CD4-positive, alpha-beta T cell treated with Interleukin-2 at 100 ng/mL for 4 hours (primary cell): Measurements from ENCODE around the gene TUBG2.

Experiments
- DNase-seq: peaks from one replicate; pipeline ENCODE4 v3.0.0-alpha.2; 2020; ENCODE audit warnings: low spot score

The TUBG2 gene

DNA sequence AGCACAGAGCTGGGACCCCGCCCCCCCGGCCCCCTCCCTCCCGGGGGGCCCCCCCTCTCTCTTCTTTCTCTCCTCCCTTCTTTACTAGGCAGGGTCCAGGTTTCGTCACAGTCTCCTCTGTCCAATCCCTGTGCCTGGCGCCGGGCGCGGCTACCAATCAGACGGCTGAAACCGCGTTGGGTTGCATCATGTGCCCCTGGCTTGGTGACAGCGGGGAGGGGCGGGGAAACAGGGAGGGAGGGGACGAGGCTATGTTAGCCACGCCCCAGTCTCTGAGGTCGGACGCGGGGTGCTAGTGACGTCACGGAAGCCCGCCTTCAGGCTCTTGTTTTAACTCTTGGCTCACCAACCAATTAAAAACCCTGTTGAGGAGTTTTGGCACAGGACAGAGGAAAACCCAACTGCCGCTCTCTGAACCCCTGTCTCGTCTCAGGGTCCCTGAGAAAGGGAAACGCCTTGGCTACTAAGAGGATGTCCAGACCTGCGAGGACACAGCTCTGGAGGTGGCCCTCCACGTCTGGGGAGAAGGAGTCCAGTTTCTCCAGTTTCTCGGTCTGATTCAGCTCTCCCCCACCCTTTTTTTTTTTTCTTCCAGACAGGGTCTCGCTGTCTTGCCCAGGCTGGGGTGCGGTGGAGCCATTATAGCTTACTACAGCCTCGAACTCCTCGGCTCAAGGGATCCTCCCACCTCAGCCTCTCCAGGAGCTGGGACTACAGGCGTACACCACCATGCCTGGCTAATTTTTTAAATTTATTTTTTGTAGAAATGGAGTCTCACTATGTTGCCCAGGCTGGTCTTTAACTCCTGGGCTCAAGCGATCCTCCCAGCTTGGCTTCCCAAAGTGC is 18.2 kb downstream of the TUBG2 start:
- peak; percentile 98 for DNase-seq

DNA sequence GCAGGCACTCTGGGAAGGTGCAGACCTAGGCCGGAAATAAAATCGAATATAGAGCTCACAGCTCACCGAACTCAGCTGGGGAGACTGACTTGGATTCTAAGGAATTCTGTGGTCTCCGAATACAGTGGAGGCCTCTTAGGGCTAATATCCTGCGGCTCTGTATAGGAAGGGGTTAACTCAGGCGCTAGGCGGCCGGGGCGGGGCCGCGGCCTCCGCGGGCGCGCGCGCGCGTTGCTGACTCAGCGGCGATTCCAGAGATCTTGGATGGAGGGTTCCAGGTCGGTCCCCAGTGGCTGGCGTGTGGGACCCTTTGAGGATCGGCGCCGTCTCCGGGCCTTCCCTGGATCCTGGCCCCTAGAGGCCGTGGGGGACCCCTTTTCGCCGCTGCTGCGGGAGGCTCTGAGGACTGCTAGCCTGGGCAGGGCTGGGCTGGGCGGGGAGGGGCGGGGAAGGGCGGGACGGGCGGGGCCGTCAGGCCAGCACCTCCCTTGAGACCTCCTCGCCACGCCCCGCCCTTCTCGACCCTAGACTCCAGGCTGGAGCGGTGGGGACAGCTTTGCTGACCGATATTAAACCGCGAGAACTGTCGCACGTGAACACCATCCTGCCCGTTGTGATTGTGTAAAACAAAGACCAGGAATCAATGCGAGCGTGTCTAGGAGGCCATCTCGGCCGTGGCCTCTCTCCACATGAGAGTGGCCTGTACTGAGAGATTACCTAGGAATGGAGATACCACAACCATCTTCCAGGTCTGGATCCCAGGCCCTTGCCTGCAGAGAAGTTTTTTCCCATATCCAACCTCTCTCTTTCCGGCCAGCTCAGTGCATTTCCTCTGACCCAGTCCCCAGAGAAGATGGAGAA is 19.1 kb downstream of the TUBG2 start:
- DNase-seq = peak; percentile 78

DNA sequence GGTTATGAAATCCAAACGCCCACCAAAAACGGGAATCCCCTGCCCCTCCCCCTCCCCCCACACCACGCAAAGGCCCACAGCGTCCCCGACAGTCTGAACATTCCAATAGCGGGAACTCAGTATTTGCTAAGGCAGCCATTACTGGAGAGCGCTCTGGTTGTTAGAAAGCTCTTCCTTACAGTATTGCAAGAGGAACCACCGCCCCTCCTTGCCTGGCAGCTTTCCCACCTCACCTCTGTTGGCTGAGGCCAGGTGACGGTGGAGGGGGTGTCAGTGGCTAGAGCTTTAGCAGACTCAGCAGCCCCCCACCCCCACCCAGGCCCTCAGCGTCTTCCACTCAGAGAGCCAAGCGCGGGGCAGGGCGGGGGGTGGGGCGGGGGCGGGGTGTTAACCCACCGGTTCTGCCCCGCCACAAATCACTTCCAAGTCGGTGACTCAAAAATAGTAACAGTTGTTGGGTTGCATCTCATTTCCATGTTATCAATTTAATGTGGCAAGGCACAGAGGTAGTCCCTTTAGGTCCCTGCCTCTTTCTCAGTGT is 19.9 kb downstream of the TUBG2 start:
- DNase-seq = peak; percentile 43

DNA sequence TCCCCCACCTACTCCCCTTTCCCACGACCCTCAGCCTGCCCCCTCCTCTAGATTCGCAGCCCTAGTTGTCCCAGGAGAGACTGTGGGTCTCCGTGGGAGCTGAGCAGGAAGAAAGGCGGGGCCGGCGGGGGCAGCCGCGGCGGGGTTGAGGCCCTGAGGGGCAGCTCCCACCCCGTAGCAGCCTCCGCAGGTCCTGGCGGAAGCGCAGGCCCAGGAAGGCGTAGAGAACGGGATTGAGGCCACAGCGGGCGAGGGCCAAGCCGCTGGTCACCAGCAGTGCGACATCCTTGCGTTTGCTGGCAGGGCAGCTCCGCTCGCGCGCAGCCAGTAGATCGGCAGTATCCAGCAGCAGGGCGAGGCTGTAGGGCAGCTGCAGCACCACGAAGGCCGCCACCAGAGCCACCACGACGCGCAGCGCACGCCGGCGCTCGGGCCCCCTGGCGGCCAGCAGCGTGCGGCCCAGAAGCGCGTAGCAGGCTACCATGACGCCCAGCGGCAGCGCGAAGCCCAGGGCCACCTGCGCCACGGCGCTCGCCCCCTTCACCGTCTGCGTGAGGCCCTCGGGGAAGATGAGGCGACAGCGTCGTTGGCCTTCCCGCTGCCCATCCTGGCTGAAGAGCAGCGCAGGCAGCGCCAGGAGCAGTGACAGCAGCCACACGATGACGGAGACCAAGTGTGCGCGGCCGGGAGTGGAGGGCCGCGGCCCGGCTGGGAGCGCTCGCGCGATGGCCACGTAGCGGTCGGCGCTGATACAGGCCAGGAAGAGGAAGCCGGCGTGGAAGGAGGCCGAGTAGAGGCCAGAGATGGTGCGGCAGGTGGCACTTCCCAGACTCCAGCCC is 20.6 kb downstream of the TUBG2 start:
- peak; percentile 78 for DNase-seq

DNA sequence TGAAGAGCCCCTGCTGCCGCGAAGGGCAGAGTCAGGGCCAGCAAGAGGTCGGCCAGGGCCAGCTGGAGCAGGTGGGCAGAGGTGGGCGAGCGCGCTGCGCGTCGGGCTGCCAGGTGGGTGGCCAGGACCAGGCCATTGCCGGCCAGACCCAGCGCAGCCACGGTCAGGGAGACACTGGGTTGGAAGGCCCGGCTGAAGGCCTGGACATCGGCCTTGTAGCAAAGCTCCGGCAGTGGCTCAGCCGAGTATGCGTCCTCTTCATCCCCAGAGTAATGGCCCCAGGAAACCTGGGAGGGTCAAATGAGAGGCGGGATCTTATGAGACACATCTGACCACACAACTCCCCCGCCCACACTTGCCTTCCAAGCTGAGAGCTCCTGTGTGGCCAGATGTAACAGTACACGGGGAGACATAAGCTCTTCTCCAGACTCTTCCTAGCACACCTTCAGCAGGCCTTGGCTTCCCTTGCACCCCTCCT is 21.3 kb downstream of the TUBG2 start:
- DNase-seq = no peak

DNA sequence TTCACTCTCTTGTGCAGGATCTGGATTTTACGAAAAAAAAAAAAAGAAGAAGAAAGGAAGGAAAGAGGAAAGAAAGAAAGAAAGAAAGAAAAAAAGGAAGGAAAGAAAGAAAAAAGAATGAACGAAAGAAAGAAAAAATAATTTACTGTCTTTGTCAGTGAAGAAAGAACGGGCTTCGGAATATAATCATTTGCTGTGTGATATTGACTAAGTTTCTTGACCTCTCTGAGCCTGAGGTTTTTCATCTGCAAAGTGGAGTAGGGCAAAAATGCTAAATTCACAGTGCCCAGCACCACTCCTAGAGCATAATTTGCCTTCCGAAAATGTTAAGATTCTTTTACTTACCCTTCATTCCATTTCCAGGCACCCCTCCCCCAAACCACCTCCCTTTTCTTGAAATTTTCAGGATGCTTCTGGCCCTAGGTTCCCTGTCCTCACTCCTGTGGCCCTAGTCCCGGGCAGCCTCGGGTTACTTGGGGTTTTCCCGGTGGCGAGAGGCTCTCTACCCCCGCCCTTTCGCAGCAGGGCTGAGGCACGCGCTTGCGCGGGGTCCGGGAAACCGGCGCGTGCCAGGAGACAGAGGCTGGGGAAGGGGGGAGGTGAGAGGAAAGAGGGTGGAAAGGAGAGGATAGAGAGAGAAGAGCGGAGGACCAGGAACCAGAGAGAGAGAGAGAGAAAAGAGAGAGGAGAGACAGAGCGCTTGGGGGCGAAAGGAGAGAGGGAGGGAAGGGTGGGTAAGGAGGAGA is 23.1 kb downstream of the TUBG2 start, which contains the start of gene CNTNAP1:
CNTNAP1 (plus strand) TSS at position 556 of the 746 bp plus-strand sequence. CDS start 299 bp downstream, outside the sequence.
- no peak for DNase-seq

DNA sequence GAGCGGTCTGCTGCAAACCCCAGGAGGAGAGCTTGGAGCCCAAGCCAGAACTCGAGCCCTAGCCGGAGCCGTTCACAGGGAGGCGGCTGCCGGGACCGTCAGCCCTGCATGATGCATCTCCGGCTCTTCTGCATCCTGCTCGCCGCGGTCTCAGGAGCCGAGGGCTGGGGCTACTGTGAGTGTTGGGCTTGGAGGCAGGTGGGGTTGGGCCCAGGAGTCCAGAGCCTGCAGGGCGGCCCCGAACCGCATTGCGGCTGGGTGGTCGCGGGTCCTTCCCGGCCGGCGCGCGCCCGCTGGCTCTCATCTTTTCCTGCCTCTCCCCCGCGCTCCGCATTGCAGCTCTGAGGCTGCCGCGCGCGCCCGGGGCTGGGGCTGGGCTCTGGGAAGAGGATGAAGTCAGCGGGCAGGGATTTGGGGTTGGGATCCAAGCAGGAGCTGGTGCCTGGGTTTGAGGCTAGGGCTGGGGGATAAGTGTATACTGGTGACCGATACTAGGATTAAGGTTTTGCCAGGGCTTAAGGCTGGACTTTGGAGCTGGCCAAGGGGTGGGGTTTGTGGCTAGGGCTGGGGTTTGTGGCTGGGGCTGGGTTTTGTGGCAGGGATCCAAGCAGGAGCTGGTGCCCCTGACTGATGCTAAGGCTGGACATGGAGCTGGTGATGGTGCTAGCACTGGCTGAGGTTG is 23.8 kb downstream of the TUBG2 start:
- no peak for DNase-seq

DNA sequence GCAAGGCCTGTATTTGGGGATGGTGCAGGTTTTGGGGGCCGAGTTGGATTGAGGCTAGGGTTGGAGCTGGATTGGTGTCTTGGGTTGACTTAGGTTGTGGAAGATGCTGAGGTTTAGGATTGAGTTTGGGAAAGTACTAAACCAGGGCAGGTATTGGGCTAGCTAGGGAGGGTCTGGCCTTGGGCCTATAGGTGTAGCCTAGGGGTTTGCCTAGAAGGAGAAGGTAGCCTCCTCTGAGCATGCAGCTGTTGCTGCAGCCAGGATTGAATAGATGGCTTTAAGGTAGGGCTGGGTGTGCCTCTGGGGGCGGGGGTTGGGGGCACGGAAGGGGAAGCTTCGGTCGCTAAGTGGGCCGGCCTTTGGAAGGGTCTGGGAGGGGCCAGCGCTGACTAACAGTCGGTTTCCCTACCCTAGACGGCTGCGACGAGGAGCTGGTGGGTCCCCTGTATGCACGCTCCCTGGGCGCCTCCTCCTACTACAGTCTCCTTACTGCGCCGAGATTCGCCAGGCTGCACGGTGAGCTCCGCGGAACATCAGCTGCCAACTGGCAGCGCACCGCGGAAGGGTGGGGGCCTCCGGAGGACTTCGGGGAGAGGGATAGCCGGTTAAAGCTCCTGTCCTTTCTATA is 24.4 kb downstream of the TUBG2 start:
- DNase-seq = no peak

DNA sequence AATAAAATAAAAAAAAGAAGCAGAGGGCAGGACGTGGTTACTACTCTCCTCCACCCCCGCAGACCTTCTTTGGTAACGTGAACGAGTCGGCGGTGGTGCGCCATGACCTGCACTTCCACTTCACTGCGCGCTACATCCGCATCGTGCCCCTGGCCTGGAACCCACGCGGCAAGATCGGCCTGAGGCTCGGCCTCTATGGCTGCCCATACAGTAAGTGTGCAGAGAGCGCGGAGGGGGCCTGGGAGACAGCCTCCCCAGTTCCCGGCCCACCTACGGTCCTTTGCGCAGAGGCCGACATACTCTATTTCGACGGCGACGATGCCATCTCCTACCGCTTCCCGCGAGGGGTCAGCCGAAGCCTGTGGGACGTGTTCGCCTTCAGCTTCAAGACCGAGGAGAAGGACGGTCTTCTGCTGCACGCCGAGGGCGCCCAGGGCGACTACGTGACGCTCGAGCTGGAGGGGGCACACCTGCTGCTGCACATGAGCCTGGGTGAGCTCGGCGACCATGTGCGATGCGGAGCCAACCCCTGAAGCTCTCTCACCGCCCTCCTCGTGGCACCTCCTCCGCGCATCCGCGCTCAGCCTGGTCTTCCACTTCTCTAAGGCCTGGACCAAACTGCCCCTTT is 26.0 kb downstream of the TUBG2 start:
- DNase-seq = no peak

DNA sequence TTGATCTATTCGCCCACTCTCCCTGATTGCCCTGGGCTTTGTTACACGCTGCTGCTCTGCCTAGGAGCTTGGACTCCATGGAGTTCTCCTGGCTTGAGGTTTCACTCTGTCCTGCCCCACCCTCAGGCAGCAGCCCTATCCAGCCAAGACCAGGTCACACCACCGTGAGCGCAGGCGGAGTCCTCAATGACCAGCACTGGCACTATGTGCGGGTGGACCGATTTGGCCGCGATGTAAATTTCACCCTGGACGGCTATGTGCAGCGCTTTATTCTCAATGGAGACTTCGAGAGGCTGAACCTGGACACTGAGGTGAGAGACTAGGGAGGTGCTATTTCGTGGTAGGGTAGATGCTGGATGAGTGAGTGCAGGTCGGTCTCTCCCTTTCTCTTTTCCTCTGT is 26.7 kb downstream of the TUBG2 start:
- DNase-seq = no peak

DNA sequence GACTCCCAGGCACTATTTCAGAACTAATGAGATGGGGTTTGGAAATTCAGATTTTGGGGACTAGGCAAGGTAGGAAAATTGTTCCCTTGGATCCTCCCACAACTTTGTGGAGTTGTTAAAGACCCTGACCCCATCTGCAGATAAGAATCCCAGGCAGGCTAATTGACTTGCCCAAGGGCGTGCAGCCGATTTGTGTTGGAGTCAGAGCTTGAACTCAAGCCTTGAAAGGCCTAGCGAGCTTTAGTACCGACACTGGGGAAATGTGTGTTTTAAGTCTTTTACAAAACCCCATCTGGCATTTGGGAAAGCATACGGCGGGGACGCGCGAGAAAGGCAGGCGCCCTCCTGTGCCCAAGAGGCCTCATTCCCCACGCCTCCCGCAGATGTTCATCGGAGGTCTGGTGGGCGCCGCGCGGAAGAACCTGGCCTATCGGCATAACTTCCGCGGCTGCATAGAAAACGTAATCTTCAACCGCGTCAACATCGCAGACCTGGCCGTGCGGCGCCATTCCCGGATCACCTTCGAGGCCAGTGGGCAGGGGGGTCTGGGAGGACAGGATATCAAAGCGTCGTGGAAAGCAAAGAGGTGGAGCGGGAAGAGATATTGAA is 27.5 kb downstream of the TUBG2 start:
- DNase-seq = no peak

DNA sequence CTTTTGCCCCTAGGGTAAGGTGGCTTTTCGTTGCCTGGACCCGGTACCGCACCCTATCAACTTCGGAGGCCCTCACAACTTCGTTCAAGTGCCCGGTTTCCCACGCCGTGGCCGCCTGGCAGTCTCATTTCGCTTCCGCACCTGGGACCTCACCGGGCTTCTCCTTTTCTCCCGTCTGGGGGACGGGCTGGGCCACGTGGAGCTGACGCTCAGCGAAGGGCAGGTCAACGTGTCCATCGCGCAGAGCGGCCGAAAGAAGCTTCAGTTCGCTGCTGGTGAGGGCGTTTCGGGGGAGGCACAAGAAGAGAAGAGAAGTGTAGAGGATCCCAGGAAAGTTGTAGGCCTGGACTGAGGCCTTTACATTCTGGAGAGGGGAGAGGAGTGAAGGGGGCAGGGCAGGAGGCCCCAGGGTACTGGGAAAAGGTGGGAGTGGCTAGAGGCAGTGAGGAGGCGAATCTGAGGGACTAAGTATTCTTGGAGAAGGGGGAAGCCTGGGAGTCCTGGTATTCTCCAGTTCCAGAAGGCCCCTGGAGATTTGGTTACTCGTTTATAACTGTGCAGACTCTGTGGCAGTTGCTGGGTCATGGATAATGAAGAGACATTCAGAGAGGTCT is 28.7 kb downstream of the TUBG2 start:
- no peak for DNase-seq

DNA sequence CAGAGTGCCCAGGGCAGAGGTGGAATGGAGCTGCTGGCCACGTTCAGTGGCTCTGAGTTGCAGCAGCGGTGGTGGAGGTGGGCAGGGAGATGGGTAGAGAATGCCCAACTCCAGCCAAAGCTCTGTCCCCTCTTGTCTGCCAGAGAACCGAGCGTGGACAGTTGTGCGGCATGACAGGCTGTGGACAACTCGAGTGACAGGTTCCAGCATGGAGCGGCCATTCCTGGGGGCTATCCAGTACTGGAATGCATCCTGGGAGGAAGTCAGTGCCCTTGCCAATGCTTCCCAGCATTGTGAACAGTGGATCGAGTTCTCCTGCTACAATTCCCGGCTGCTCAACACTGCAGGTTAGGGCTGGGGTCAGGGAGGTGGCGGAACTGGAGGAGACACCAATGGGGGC is 31.5 kb downstream of the TUBG2 start:
- DNase-seq = no peak

DNA sequence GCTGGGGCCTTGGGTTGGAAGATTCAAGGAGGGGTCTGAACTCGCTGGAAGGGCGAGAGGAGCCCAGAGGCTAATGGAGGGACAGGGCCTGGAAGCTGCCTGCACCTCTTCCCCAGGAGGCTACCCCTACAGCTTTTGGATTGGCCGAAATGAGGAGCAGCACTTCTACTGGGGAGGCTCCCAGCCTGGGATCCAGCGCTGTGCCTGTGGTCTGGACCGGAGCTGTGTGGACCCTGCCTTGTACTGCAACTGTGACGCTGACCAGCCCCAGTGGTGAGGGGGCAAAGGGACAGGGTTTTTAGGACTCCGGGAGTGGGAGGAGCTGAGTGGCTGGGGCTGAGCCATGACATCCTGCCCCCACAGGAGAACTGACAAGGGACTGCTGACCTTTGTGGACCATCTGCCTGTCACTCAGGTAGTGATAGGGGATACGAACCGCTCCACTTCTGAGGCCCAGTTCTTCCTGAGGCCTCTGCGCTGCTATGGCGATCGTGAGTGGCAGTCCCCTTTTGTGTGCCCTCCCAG is 32.0 kb downstream of the TUBG2 start:
- DNase-seq = no peak

DNA sequence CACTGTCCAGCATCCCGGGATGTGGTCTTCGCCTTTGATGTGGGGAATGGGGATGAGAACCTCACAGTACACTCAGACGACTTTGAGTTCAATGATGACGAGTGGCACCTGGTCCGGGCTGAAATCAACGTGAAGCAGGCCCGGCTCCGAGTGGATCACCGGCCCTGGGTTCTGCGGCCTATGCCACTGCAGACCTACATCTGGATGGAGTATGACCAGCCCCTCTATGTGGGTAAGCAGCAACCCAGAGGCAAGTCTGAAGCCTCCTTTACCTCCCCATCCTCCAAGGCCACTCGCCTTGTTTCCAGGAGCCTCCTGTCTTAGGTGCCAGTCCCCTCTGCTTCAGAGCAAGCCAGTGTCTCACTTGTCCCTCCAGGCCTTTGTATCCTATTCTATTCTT is 33.4 kb downstream of the TUBG2 start:
- no peak for DNase-seq

DNA sequence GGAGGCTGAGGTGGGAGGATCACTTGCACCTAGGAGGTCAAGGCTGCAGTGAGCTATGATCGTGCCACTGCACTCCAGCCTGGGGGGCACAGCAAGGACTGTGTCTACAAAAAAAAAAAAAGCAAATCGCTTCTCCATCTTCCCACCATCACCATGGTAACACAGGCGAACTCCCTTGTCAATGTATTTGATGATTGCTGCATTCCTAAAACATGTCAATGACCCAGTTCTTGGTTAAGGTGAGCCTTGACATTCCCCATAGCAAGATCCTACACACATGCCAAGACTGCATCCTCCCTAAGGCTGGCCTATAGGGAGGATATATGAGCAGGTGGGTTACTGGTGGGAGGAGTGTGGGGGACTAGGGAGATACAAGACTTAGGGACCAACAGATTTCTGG is 35.4 kb downstream of the TUBG2 start:
- no peak for DNase-seq

DNA sequence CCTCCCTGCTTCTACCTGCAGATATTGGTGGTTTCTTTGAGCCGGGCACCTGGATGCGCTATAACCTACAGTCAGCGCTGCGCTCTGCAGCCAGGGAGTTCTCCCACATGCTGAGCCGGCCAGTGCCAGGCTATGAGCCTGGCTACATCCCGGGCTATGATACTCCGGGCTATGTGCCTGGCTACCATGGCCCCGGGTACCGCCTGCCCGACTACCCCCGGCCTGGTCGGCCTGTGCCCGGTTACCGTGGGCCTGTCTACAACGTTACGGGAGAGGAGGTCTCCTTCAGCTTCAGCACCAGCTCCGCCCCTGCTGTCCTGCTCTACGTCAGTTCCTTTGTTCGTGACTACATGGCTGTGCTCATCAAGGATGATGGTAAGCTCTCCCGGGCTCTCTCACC is 36.4 kb downstream of the TUBG2 start:
- no peak for DNase-seq

DNA sequence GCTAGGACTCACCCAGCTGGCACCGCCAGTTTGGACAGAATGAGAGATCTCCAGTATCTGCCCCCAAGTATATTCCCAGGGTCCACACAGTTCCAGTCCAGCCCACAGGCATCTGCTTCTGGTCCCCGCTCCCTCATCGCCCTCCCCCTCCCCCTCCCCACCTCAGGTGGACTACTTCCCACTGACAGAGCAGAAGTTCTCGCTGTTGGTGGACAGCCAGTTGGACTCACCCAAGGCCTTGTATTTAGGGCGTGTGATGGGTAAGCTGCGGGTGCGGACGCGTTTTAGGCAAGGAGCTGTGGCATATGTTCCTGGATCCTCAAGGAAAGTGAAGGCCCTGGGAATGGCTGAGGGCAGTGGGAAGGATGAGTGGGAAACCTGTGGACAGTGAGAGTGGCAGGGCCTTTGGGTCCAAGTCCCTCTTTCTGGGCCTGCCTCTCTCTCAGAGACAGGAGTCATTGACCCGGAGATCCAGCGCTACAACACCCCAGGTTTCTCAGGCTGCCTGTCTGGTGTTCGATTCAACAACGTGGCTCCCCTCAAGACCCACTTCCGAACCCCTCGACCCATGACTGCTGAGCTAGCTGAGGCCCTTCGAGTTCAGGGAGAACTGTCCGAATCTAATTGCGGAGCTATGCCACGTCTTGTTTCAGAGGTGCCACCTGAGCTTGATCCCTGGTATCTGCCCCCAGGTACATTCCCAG is 38.2 kb downstream of the TUBG2 start:
- DNase-seq = no peak
